ENCODE measurements around the gene AQP1. TPM values are rescaled to one million over a fixed set of nuclear protein-coding genes. Genes with fewer than 3 reads are reported as not detected.

The AQP1 gene
- total and polyA plus RNA-seq, 11 donors = 113 to 420 (median 210) TPM

DNA sequence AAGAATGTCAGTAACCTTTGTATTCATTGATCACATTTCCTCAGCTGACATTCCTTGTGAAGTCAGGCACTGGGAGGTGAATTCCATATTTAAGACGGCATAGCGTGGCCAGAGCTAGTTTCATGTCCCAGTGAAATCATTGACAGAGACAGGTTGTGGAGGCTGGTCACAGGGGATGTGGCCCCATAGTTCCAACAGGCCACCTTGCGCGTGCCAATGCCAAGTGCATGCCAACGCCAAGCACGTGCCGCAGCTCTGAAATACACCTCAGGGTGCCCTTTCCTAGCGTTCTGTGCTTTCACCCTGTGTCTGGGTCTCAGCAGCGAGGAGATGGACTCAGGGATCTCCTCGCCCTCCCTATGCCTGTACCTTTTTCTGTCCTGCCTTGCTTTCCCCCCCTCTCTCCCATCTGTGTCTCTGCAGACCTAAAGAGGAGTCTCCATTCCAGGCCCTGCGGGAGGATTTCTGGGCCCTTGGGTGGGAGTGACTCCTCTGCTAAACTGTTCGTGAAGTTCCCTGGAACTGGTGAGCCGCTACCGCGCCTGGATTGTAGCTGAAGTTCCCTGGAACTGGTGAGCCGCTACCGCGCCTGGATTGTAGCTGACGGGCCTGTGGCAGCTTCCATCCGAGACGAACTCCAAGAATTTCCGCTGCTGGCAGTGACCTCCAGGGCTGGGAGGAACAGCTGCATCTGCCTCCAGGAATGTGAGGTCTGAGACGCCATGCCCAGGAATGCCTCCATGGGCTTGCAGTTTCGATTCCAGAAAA, 19.7 kb downstream of the AQP1 start:
- H3K36me3 ChIP-seq = peaks cover 0 to 3% (median 0%) of the 10 kb centered on the region in 9 donors
- H3K9me3 ChIP-seq = peaks cover 0 to 13% (median 0%) of the 10 kb centered on the region in 12 donors
- H3K27me3 ChIP-seq = no peaks in the 10 kb centered on the region
- DNase-seq (peak in 4 of 5 donors; percentile 47 to 76 (median 56)), ATAC-seq (peak; percentile 2 to 51 (median 29))
- 38 to 61% (median 48%) methylated on average over 11 to 24 of the region's 24 CpGs for WGBS, 4 donors
- peaks cover 0 to 56% (median 29%) of the 10 kb centered on the region in 12 donors for H3K4me1 ChIP-seq
- intact Hi-C loops (cut with DNase I) = loop anchor here in 2 of 10 donors (5.0 to 10.0 kb wide), 2 partner anchors 59 to 127 kb away; no protein-coding TSS in a partner anchor
- H3K4me3 ChIP-seq = peak overlapping the region in 1 of 12 donors; percentile 4
- H3K27ac ChIP-seq = peak overlapping the region in 11 of 12 donors; percentile 42 to 67 (median 58)
- no peak for TF ChIP-seq CTCF (IDR thresholded peaks at IDR 0.05)

DNA sequence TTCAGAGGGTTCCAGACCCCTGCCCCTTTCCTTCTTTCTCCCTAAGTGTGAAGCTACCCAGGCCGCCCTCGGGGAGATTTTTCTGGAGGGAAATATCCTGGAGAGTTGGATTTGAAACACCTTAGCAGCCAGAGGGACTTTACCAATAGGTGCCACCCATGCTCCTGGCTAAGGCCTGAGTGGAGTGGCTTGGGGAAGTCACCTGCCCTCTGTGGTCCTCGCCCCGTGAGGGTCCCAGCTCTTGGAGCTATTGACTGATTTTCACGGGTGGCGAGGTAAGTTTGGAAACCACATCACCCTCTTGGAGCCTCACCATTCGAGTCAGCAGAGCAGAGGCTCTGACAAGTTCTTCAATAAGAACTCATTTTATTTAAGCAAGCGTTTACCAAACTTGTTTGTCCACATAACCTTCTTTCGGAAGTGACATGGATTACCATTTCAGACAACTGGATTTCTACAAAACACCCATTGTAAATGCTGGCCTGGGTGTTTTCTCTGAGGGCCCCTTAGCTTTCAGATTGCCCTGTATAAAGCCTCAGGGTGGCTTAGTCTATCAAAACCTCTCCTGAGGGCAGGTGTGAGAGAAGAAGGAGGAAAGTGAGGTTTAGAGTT, 20.4 kb downstream of the AQP1 start:
- Histone ChIP-seq H3K27ac (peak overlapping the region in 9 of 12 donors; percentile 42 to 67 (median 60)), H3K9me3 (peaks cover 0 to 6% (median 0%) of the 10 kb centered on the region in 12 donors), H3K36me3 (no peaks in the 10 kb centered on the region), H3K27me3 (no peaks in the 10 kb centered on the region), H3K4me3 (no peak overlapping the region), H3K4me1 (peaks cover 0 to 54% (median 29%) of the 10 kb centered on the region in 12 donors)
- no peak for TF ChIP-seq CTCF (IDR thresholded peaks at IDR 0.05)
- TF ChIP-seq POLR2A (IDR thresholded peaks at IDR 0.05) = no peak
- 82 to 89% (median 86%) methylated on average over 7 to 9 of the region's 9 CpGs for WGBS, 4 donors
- DNase-seq (peak in 1 of 5 donors; percentile 21), ATAC-seq (no peak)
- intact Hi-C loops (cut with DNase I) = loop anchor here in 2 of 10 donors (5.0 to 10.0 kb wide), 2 partner anchors 60 to 127 kb away; no protein-coding TSS in a partner anchor

- no peak for ATAC-seq
Observed at GRCh38 chr7:30932562-30932961, 20.9 kb downstream of the AQP1 start.

More at GRCh38 chr7:30932562-30932961, 20.9 kb downstream of the AQP1 start:
- peak in 1 of 5 donors; percentile 16 for DNase-seq
- WGBS, 4 donors = 71 to 87% (median 83%) methylated on average over 5 to 6 of the region's 6 CpGs
- intact Hi-C loops (cut with DNase I) = loop anchor here in 2 of 10 donors (5.0 to 10.0 kb wide), 2 partner anchors 60 to 128 kb away; no protein-coding TSS in a partner anchor
- H3K27me3 ChIP-seq = no peaks in the 10 kb centered on the region
- H3K27ac ChIP-seq = no peak overlapping the region
- no peaks in the 10 kb centered on the region for H3K36me3 ChIP-seq
- H3K9me3 ChIP-seq = peaks cover 0 to under 1% (median 0%) of the 10 kb centered on the region in 12 donors
- TF ChIP-seq POLR2A (IDR thresholded peaks at IDR 0.05) (no peak), CTCF (IDR thresholded peaks at IDR 0.05) (no peak)
- peaks cover 0 to 54% (median 29%) of the 10 kb centered on the region in 12 donors for H3K4me1 ChIP-seq
- H3K4me3 ChIP-seq = no peak overlapping the region
